ENCODE results near the gene TSHZ2. TPM values are rescaled to one million over a fixed set of nuclear protein-coding genes. Genes with fewer than 3 reads are reported as not detected.

Gene TSHZ2
- total and polyA plus RNA-seq, 2 donors (not counting 3 experiments of a cell fraction or from before 2014, with no cell fraction given): not detected

GRCh38 chr20:53122853-53123252 lies 150.7 kb downstream of the TSHZ2 start:
- Histone ChIP-seq H4K20me1 (replicated peaks; ENCODE audit: control insufficient read depth, extremely low read depth, insufficient read depth, low read length) (no peaks in the 10 kb centered on the region), H3K36me3 (ENCODE audit: control insufficient read depth in 2 of 2, extremely low read depth in 1 of 2, insufficient read depth in 2 of 2, low read length in 2 of 2) (no peaks in the 10 kb centered on the region), H3K9me1 (replicated peaks; ENCODE audit: control insufficient read depth, extremely low read depth, insufficient read depth, low read length) (no peaks in the 10 kb centered on the region), H3K4me3 (replicated peaks in 1 of 3; ENCODE audit: insufficient read depth in 1 of 3, low read depth in 1 of 3, low read length in 3 of 3) (no peak overlapping the region), H3K79me2 (ENCODE audit: control insufficient read depth, insufficient read depth, low read length) (no peaks in the 10 kb centered on the region), H3K9me3 (replicated peaks; ENCODE audit: control insufficient read depth, insufficient read depth, low read length) (no peaks in the 10 kb centered on the region), H3K9ac (replicated peaks; ENCODE audit: extremely low read depth, insufficient read depth, low read length) (no peak overlapping the region), H3K4me2 (ENCODE audit: insufficient read depth, low read length) (no peak overlapping the region), H3K4me1 (ENCODE audit: control insufficient read depth, extremely low read depth, insufficient read depth, low read length) (no peaks in the 10 kb centered on the region), H3K27ac (ENCODE audit: insufficient read depth, low read depth, low read length) (no peak overlapping the region), H2AFZ (ENCODE audit: low read depth, low read length) (no peak overlapping the region), H3K27me3 (ENCODE audit: control insufficient read depth in 2 of 2, insufficient read depth in 2 of 2, low read length in 2 of 2) (no peaks in the 10 kb centered on the region)
- dilution Hi-C loops (cut with MboI; ENCODE audit: extremely low pct_ligation_motif_present, low sequenced_read_pairs) (no loop called here), intact Hi-C loops (cut with micrococcal nuclease) (no loop called here)
- FAIRE-seq: no peak
- POLR2A ChIA-PET: no interaction called here
- BruUV-seq (replicated peaks): no TSS peak
- DNase-seq (ENCODE audit: low read depth, low spot score): no peak
- TF ChIP-seq GATA2 (IDR thresholded peaks at IDR 0.05; ENCODE audit: insufficient read depth, insufficient read length, low read depth, low read length) (no peak), POLR2A (IDR thresholded peaks at IDR 0.05; ENCODE audit: low read depth, low read length) (no peak), MYC (IDR thresholded peaks at IDR 0.05; ENCODE audit: low read depth, low read length) (no peak), FOS (IDR thresholded peaks at IDR 0.05; ENCODE audit: borderline replicate concordance, insufficient read depth, low read length) (no peak), MAX (IDR thresholded peaks at IDR 0.05; ENCODE audit: insufficient read depth, insufficient read length) (no peak), POLR2AphosphoS5 (IDR thresholded peaks at IDR 0.05; ENCODE audit: insufficient read depth, low read depth, low read length) (no peak), EZH2 (IDR thresholded peaks at IDR 0.05; ENCODE audit: borderline replicate concordance, low read depth, low read length, severe bottlenecking) (no peak)
- CTCF ChIA-PET: no interaction called here

DNA sequence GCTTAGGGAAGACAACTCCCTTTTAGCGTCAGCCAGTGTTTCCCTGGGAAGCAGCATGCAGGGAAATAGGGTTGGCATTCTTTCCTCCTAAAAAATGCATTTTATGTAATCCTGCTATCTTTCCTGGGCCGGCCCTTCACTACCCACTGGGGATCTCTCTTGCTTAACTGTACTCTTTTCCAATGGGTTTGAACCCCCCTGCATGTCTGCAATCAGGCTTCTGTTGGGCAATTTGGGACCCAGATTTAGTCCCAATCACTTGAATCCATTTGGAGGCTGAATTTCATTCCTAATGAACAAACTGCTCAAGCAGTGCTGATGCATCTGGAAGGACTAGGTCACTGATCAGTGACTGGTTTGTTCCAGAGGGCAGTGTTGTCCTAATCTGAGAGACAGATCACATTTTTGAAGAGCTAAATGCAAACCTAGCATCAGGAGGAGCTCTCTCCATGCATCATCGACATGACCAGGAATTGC lies 152.0 kb downstream of the TSHZ2 start:
- dilution Hi-C loops (cut with MboI; ENCODE audit: extremely low pct_ligation_motif_present, low sequenced_read_pairs): no loop called here
- no peak overlapping the region for H3K9ac ChIP-seq (replicated peaks; ENCODE audit: extremely low read depth, insufficient read depth, low read length)

More for the DNA sequence above, 152.0 kb downstream of the TSHZ2 start:
- H3K36me3 ChIP-seq (ENCODE audit: control insufficient read depth in 2 of 2, extremely low read depth in 1 of 2, insufficient read depth in 2 of 2, low read length in 2 of 2): no peaks in the 10 kb centered on the region
- BruUV-seq (replicated peaks): no TSS peak
- DNase-seq (ENCODE audit: low read depth, low spot score): no peak
- H3K4me2 ChIP-seq (ENCODE audit: insufficient read depth, low read length): no peak overlapping the region
- no peaks in the 10 kb centered on the region for H3K27me3 ChIP-seq (ENCODE audit: control insufficient read depth in 2 of 2, insufficient read depth in 2 of 2, low read length in 2 of 2)
- CTCF ChIA-PET: no interaction called here
- no peak overlapping the region for H3K4me3 ChIP-seq (replicated peaks in 1 of 3; ENCODE audit: insufficient read depth in 1 of 3, low read depth in 1 of 3, low read length in 3 of 3)
- no peaks in the 10 kb centered on the region for H3K4me1 ChIP-seq (ENCODE audit: control insufficient read depth, extremely low read depth, insufficient read depth, low read length)
- no peak for FAIRE-seq
- H3K9me1 ChIP-seq (replicated peaks; ENCODE audit: control insufficient read depth, extremely low read depth, insufficient read depth, low read length): no peaks in the 10 kb centered on the region
- H4K20me1 ChIP-seq (replicated peaks; ENCODE audit: control insufficient read depth, extremely low read depth, insufficient read depth, low read length): no peaks in the 10 kb centered on the region
- no peaks in the 10 kb centered on the region for H3K9me3 ChIP-seq (replicated peaks; ENCODE audit: control insufficient read depth, insufficient read depth, low read length)
- no peak overlapping the region for H2AFZ ChIP-seq (ENCODE audit: low read depth, low read length)
- H3K79me2 ChIP-seq (ENCODE audit: control insufficient read depth, insufficient read depth, low read length): no peaks in the 10 kb centered on the region
- POLR2A ChIA-PET: no interaction called here
- TF ChIP-seq POLR2AphosphoS5 (IDR thresholded peaks at IDR 0.05; ENCODE audit: insufficient read depth, low read depth, low read length): no peak
- TF ChIP-seq POLR2A (IDR thresholded peaks at IDR 0.05; ENCODE audit: low read depth, low read length): no peak
- TF ChIP-seq FOS (IDR thresholded peaks at IDR 0.05; ENCODE audit: borderline replicate concordance, insufficient read depth, low read length): no peak
- no peak for TF ChIP-seq GATA2 (IDR thresholded peaks at IDR 0.05; ENCODE audit: insufficient read depth, insufficient read length, low read depth, low read length)
- TF ChIP-seq CTCF (IDR thresholded peaks at IDR 0.05; ENCODE audit: extremely low read depth in 1 of 2, insufficient read depth in 1 of 2, low read depth in 1 of 2, low read length in 2 of 2): no peak
- no peak for TF ChIP-seq JUN (IDR thresholded peaks at IDR 0.05; ENCODE audit: borderline replicate concordance, insufficient read depth, insufficient read length, low read depth)
- no peak for TF ChIP-seq MAX (IDR thresholded peaks at IDR 0.05; ENCODE audit: insufficient read depth, insufficient read length)
- no peak for TF ChIP-seq MYC (IDR thresholded peaks at IDR 0.05; ENCODE audit: low read depth, low read length)
- TF ChIP-seq EZH2 (IDR thresholded peaks at IDR 0.05; ENCODE audit: borderline replicate concordance, low read depth, low read length, severe bottlenecking): no peak
- intact Hi-C loops (cut with micrococcal nuclease): no loop called here
- no peak overlapping the region for H3K27ac ChIP-seq (ENCODE audit: insufficient read depth, low read depth, low read length)
